NT2/D1 (cell line): ENCODE measurements around the gene OR8G5.

Experiments used
- DNase-seq: peaks from one replicate; pipeline ENCODE4 v3.0.0-alpha.2; 2011; ENCODE audit warnings: low read depth, low spot score
- H3K27me3 ChIP-seq: 2 replicates; pipeline ENCODE4 v1.6.0; 2011; ENCODE audit warnings: mild to moderate bottlenecking; ENCODE audit not compliant: insufficient read length, insufficient read depth
- H3K36me3 ChIP-seq: 2 replicates; pipeline ENCODE4 v1.6.1; 2011; ENCODE audit warnings: mild to moderate bottlenecking, low read length, mixed read lengths; ENCODE audit not compliant: insufficient read depth, insufficient read length
- H3K4me1 ChIP-seq: 2 replicates; pipeline ENCODE4 v1.5.1; 2011; ENCODE audit not compliant: insufficient read depth, insufficient read length
- H3K4me3 ChIP-seq: 2 replicates; pipeline ENCODE4 v1.5.1; 2011; ENCODE audit warnings: low read depth; ENCODE audit not compliant: insufficient read length
- H3K9ac ChIP-seq: 2 replicates; pipeline ENCODE4 v1.6.0; 2011; ENCODE audit warnings: low read depth; ENCODE audit not compliant: insufficient read length
- H3K9me3 ChIP-seq: 2 replicates; pipeline ENCODE4 v1.5.1; 2011; ENCODE audit warnings: mild to moderate bottlenecking, low read length; ENCODE audit not compliant: insufficient read depth
- SUZ12 ChIP-seq: IDR thresholded peaks from 2 replicates; pipeline ENCODE4 v1.6.1; 2011; ENCODE audit not compliant: insufficient read length, insufficient read depth; ENCODE audit errors: extremely low read depth
- YY1 ChIP-seq: IDR thresholded peaks from 2 replicates; pipeline ENCODE4 v1.6.1; 2011; ENCODE audit not compliant: insufficient read length, insufficient read depth
- ZNF274 ChIP-seq: IDR thresholded peaks from 2 replicates; pipeline ENCODE4 v1.6.1; 2011; ENCODE audit warnings: mild to moderate bottlenecking, low read depth, low read length

The OR8G5 gene

DNA sequence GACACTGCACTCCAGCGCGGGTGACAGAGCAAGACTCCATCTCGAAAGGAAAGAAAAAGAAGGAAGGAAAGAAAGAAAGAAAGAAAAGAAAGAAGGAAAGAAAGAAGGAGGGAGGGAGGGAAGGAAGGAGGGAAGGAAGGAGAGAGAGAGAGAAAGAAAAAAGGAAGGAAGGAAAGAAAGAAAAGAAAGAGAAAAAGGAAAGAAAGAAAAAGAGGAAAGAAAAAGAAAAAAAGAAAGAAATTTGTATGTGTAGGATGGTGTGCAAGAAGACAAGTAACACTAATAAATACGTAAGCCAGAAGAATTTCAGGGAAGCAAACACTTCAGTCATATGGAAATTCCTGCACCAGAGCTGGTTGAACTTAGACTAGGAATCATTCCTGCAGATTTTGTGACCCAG is 57.0 kb downstream of the OR8G5 start:
- Histone ChIP-seq H3K9ac (no peak overlapping the region), H3K36me3 (no peaks in the 10 kb centered on the region), H3K9me3 (no peaks in the 10 kb centered on the region), H3K27me3 (no peaks in the 10 kb centered on the region), H3K4me3 (no peak overlapping the region), H3K4me1 (no peaks in the 10 kb centered on the region)
- DNase-seq, result no peak
- TF ChIP-seq YY1 (no peak), ZNF274 (no peak), SUZ12 (no peak)

GRCh38 chr11:124313849-124314248 is 57.7 kb downstream of the OR8G5 start, which contains the start of gene OR8D1:
TSS of gene OR8D1 (minus strand) at chr11:124313949. CDS start at chr11:124310766, 3,183 bp downstream.
- Histone ChIP-seq H3K9me3 (no peaks in the 10 kb centered on the region), H3K4me1 (no peaks in the 10 kb centered on the region), H3K27me3 (no peaks in the 10 kb centered on the region), H3K9ac (no peak within 1 kb of the TSS), H3K36me3 (no peaks in the 10 kb centered on the region), H3K4me3 (no peak within 1 kb of the TSS)
- DNase-seq, result no peak
- TF ChIP-seq SUZ12 (no peak), ZNF274 (no peak), YY1 (no peak)

GRCh38 chr11:124315052-124315451 is 58.9 kb downstream of the OR8G5 start:
- no peak for TF ChIP-seq ZNF274
- TF ChIP-seq SUZ12, result no peak
- TF ChIP-seq YY1, result no peak
- Histone ChIP-seq H3K4me3 (no peak overlapping the region), H3K27me3 (no peaks in the 10 kb centered on the region), H3K9ac (no peak overlapping the region), H3K36me3 (no peaks in the 10 kb centered on the region), H3K4me1 (no peaks in the 10 kb centered on the region), H3K9me3 (no peaks in the 10 kb centered on the region)
- no peak for DNase-seq
